GM23338 (cell line): ENCODE results near the gene DST. TPM values are rescaled to one million over a fixed set of nuclear protein-coding genes. Genes with fewer than 3 reads are reported as not detected.
A peak's percentile ranks its signal among the peaks of the same experiment; 100 is the strongest.

Experiments used
- ATAC-seq: fragments of 200-7000 bp; cut with Tn5 transposase; 3 replicates; pipeline ENCODE4 v1.9.1; 2020
- DNase-seq: peaks from one replicate; pipeline ENCODE4 v3.0.0-alpha.2; 2015; ENCODE audit warnings: low spot score
- H2AFZ ChIP-seq: fragments of 200-600 bp; sonication (generic); 2 replicates; pipeline ENCODE4 v1.8.0; 2016; ENCODE audit warnings: antibody characterized with exemption, mild to moderate bottlenecking, moderate library complexity
- H3F3A ChIP-seq: fragments of 200-600 bp; sonication (generic); replicated peaks from 2 replicates; pipeline ENCODE4 v1.8.0; 2017; ENCODE audit warnings: antibody characterized with exemption, mixed run types, low read depth
- H3K27ac ChIP-seq: fragments of 200-600 bp; sonication (generic); 2 replicates; pipeline ENCODE4 v1.6.1; 2016; ENCODE audit warnings: low read depth
- H3K27me3 ChIP-seq: fragments of 200-600 bp; sonication (generic); 2 replicates; pipeline ENCODE4 v1.8.0; 2016; ENCODE audit warnings: mild to moderate bottlenecking, mixed run types, moderate library complexity; ENCODE audit not compliant: insufficient read depth
- H3K36me3 ChIP-seq: fragments of 200-600 bp; sonication (generic); 2 replicates; pipeline ENCODE4 v1.8.0; 2016; ENCODE audit warnings: mild to moderate bottlenecking; ENCODE audit not compliant: insufficient read depth
- H3K4me1 ChIP-seq: fragments of 200-600 bp; sonication (generic); 2 replicates; pipeline ENCODE4 v1.8.0; 2016; ENCODE audit warnings: mild to moderate bottlenecking, moderate library complexity; ENCODE audit not compliant: insufficient read depth
- H3K4me2 ChIP-seq: fragments of 200-600 bp; sonication (generic); 2 replicates; pipeline ENCODE4 v1.7.1; 2017; ENCODE audit warnings: mixed run types
- H3K4me3 ChIP-seq: fragments of 200-600 bp; sonication (generic); 2 replicates; pipeline ENCODE4 v1.6.1; 2016; ENCODE audit warnings: mixed run types
- H3K79me2 ChIP-seq: fragments of 200-600 bp; sonication (generic); replicated peaks from 2 replicates; pipeline ENCODE4 v1.8.0; 2017; ENCODE audit warnings: mild to moderate bottlenecking; ENCODE audit not compliant: insufficient read depth
- H3K9me2 ChIP-seq: fragments of 200-600 bp; sonication (generic); 2 replicates; pipeline ENCODE4 v1.8.0; 2017; ENCODE audit not compliant: insufficient read depth
- H4K20me1 ChIP-seq: fragments of 200-600 bp; sonication (generic); replicated peaks from 2 replicates; pipeline ENCODE4 v1.8.0; 2017; ENCODE audit warnings: mild to moderate bottlenecking; ENCODE audit not compliant: insufficient read depth
- H3K27ac Mint-ChIP-seq: 2 replicates; pipeline ENCODE4 v1.8.0; 2020; ENCODE audit warnings: inconsistent platforms, mild to moderate bottlenecking, moderate library complexity, mixed read lengths
- H3K27me3 Mint-ChIP-seq: 3 replicates; pipeline ENCODE4 v1.8.0; 2022; ENCODE audit warnings: low read depth, mild to moderate bottlenecking, moderate library complexity, mixed read lengths, inconsistent platforms; ENCODE audit not compliant: insufficient read depth, poor library complexity
- H3K36me3 Mint-ChIP-seq: 3 replicates; pipeline ENCODE4 v1.8.0; 2021; ENCODE audit warnings: low read depth, mild to moderate bottlenecking, inconsistent platforms, moderate library complexity, mixed read lengths
- H3K4me1 Mint-ChIP-seq: 3 replicates; pipeline ENCODE4 v1.8.0; 2020; ENCODE audit warnings: mild to moderate bottlenecking, inconsistent platforms, mixed read lengths
- H3K4me3 Mint-ChIP-seq: 3 replicates; pipeline ENCODE4 v1.8.0; 2021; ENCODE audit warnings: moderate library complexity, mild to moderate bottlenecking, inconsistent platforms, mixed read lengths
- H3K9me3 Mint-ChIP-seq: 3 replicates; pipeline ENCODE4 v1.8.0; 2020; ENCODE audit warnings: moderate library complexity, mild to moderate bottlenecking, inconsistent platforms, mixed read lengths
- CREB1 ChIP-seq: fragments of 250-450 bp; sonication (Bioruptor Pico); IDR thresholded peaks from 2 replicates; pipeline ENCODE4 v1.5.0; 2020; ENCODE audit warnings: low read depth, mild to moderate bottlenecking, moderate library complexity
- EZH2phosphoT487 ChIP-seq: fragments of 200-600 bp; sonication (generic); IDR thresholded peaks from one replicate; pipeline ENCODE4 v1.8.1; 2018; ENCODE audit warnings: antibody characterized with exemption; ENCODE audit not compliant: unreplicated experiment
- JUNB ChIP-seq: IDR thresholded peaks from one replicate; pipeline ENCODE4 v1.6.1; 2016; ENCODE audit warnings: antibody characterized with exemption; ENCODE audit not compliant: unreplicated experiment
- NANOG ChIP-seq: IDR thresholded peaks from 2 replicates; pipeline ENCODE4 v1.6.1; 2016; ENCODE audit warnings: antibody characterized with exemption, borderline replicate concordance
- POLR2AphosphoS5 ChIP-seq: IDR thresholded peaks from 2 replicates; pipeline ENCODE4 v1.6.1; 2016; ENCODE audit warnings: antibody characterized with exemption, low read depth
- STAT1 ChIP-seq: IDR thresholded peaks from one replicate; pipeline ENCODE4 v1.6.1; 2016; ENCODE audit warnings: antibody characterized with exemption; ENCODE audit not compliant: unreplicated experiment
- ZNF114 ChIP-seq: fragments of 250-450 bp; sonication (Bioruptor Pico); IDR thresholded peaks from 2 replicates; pipeline ENCODE4 v1.5.0; 2020; ENCODE audit warnings: mild to moderate bottlenecking, moderate library complexity
- ZNF331 ChIP-seq: fragments of 250-450 bp; sonication (Bioruptor Pico); IDR thresholded peaks from 2 replicates; pipeline ENCODE4 v1.5.0; 2020; ENCODE audit warnings: low read depth, mild to moderate bottlenecking, moderate library complexity
- long read RNA-seq: library from polyadenylated mRNA; unstranded; transcript quantifications from one replicate; pipeline ENCODE4 v2.0.0, GENCODE V29; 2020; ENCODE audit not compliant: unreplicated experiment
- polyA plus RNA-seq: library from polyadenylated mRNA; unstranded; fragments of >200 nt; fragmentation: Nextera tagmentation; extraction: Ambion mirVana; gene quantifications from 2 replicates; pipeline ENCODE4 v1.2.1, GENCODE V29; 2016
- total RNA-seq: library from RNA; depleted of rRNA; stranded (reverse); fragments of >200 nt; shearing (Covaris generic); gene quantifications from 2 replicates; pipeline ENCODE4 v1.2.3, GENCODE V29; 2014; rRNA removed
- TF ChIP-seq, protein P1 (sequence below): IDR thresholded peaks from 2 replicates; pipeline ENCODE4 v1.6.1; 2016; ENCODE audit warnings: antibody characterized with exemption
- TF ChIP-seq, protein P2 (sequence below): IDR thresholded peaks from one replicate; pipeline ENCODE4 v1.6.1; 2018; ENCODE audit warnings: antibody characterized with exemption; ENCODE audit not compliant: unreplicated experiment
- TF ChIP-seq, protein P3 (sequence below), 2 experiments: fragments of 200-600 bp in 1 of 2; sonication (generic) in 1 of 2; conservative IDR thresholded peaks; 2 replicates each; pipeline versions ENCODE4 v1.5.1 to v1.6.1; 2016 to 2017; ENCODE audit warnings: antibody characterized with exemption in 2 of 2, low read depth in 2 of 2, mild to moderate bottlenecking in 2 of 2, moderate library complexity in 1 of 2

The DST gene
- total RNA-seq, result 159 and 188 TPM in 2 replicates
- polyA plus RNA-seq, result 59.6 and 88.7 TPM in 2 replicates
- long read RNA-seq, partial matches to known transcripts, result 11 of 21 reads
- long read RNA-seq, other reads (novel, unspliced or antisense), result 8 of 21 reads

DNA sequence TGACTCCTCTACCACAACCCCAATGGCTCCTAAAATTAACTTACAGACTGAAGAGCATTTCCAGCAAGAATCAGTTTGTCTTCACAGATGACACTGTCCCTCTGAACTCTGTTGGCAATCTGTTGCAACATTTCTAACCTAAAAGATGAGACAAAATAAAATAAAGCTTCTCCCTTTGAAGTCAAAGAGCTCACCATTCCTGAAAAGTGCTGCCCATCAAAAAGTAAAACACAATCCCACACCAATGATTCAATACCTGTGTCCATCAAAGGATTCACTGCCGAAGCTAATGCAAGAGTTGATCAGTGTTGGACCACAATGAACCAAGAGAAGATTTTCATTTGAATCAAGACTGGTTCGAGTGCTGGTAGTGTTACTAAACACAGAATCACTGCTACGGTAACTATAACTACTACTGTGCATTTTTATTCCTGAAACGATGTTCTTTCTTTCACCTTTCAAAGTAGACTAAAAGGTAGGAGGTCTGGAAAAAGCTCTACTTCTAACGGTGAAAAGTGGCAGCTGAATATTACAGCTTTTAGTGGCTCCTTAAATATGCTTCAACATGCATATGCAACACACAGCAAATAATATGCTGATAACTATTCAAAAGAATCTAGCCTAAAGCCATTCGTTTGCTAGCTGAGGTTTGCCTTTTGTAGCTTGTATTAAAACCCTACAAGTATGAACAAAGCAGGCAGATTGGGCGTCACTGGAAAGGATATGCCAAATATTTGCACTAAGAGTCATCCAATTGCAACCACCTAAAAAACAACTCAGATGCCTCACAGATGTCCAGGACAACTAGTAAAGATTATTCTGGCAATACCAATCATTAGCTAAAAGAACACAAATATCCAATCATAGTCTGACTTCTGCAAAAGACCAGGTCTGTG, at the start of gene DST:
Gene DST (minus strand): TSS at position 524 of the 896 bp plus-strand sequence.
- Mint-ChIP-seq H3K27ac (peak within 1 kb of the TSS; percentile 49; the same call in 1 of the 2 replicates), H3K9me3 (no peaks in the 10 kb centered on the region), H3K4me3 (no peak within 1 kb of the TSS), H3K27me3 (peaks cover 2% of the 10 kb centered on the region), H3K36me3 (peaks cover 35% of the 10 kb centered on the region), H3K4me1 (no peaks in the 10 kb centered on the region)
- DNase-seq, result no peak
- no peak for ATAC-seq
- Histone ChIP-seq H3K36me3 (peaks cover 10% of the 10 kb centered on the region; the same call in 1 of the 2 replicates), H3K27ac (0 out of 2 replicates have a peak within 1 kb of the TSS, but pooled peaks have one; percentile 3), H4K20me1 (no peaks in the 10 kb centered on the region), H3K27me3 (no peaks in the 10 kb centered on the region), H3K4me3 (no peak within 1 kb of the TSS), H2AFZ (no peak within 1 kb of the TSS), H3F3A (no peaks in the 10 kb centered on the region), H3K4me1 (no peaks in the 10 kb centered on the region), H3K4me2 (no peak within 1 kb of the TSS), H3K79me2 (no peaks in the 10 kb centered on the region), H3K9me2 (no peaks in the 10 kb centered on the region)
- no peak for TF ChIP-seq ZNF114

DNA sequence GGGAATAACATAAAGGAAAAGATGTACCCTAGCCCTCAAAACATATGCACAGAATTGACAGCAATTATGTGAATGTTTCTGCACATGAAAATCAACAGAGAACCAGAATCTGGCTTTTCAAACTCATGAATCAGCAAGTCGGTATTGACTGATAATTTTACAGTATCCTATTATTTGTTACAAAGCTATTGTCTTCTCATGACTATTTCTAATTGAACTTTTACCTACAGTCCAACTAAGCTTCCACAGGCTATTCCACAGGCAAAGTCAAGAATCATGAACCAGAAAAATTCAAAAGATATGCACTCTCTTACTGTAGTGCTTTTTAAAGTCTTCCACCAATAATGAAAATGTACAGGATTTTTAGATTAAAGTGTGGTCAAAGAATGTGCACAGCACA, 49.1 kb upstream of the DST start:
- Histone ChIP-seq H3K79me2 (peaks cover 6% of the 10 kb centered on the region), H3K4me1 (peaks cover 18% of the 10 kb centered on the region; the same call in 1 of the 2 replicates), H3F3A (no peaks in the 10 kb centered on the region), H3K27me3 (no peaks in the 10 kb centered on the region), H3K4me3 (no peak overlapping the region), H3K36me3 (no peaks in the 10 kb centered on the region), H3K9me2 (no peaks in the 10 kb centered on the region), H3K27ac (no peak overlapping the region), H2AFZ (no peak overlapping the region), H4K20me1 (0 out of 2 replicates have a peak, but pooled peaks cover 2% of the 10 kb centered on the region), H3K4me2 (no peak overlapping the region)
- no peak for ATAC-seq
- Mint-ChIP-seq H3K27ac (no peak overlapping the region), H3K9me3 (no peaks in the 10 kb centered on the region), H3K4me1 (peaks cover 40% of the 10 kb centered on the region), H3K4me3 (no peak overlapping the region), H3K36me3 (peaks cover 12% of the 10 kb centered on the region), H3K27me3 (no peaks in the 10 kb centered on the region)
- DNase-seq, result no peak
- TF ChIP-seq ZNF331 (CRISPR knock-in tag) (no peak), STAT1 (no peak), EZH2phosphoT487 (no peak), CREB1 (CRISPR knock-in tag) (no peak), NANOG (no peak), JUNB (no peak), ZNF114 (no peak), POLR2AphosphoS5 (no peak)
- TF ChIP-seq, protein P1, sequence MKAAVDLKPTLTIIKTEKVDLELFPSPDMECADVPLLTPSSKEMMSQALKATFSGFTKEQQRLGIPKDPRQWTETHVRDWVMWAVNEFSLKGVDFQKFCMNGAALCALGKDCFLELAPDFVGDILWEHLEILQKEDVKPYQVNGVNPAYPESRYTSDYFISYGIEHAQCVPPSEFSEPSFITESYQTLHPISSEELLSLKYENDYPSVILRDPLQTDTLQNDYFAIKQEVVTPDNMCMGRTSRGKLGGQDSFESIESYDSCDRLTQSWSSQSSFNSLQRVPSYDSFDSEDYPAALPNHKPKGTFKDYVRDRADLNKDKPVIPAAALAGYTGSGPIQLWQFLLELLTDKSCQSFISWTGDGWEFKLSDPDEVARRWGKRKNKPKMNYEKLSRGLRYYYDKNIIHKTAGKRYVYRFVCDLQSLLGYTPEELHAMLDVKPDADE, result no peak
- TF ChIP-seq, protein P2, sequence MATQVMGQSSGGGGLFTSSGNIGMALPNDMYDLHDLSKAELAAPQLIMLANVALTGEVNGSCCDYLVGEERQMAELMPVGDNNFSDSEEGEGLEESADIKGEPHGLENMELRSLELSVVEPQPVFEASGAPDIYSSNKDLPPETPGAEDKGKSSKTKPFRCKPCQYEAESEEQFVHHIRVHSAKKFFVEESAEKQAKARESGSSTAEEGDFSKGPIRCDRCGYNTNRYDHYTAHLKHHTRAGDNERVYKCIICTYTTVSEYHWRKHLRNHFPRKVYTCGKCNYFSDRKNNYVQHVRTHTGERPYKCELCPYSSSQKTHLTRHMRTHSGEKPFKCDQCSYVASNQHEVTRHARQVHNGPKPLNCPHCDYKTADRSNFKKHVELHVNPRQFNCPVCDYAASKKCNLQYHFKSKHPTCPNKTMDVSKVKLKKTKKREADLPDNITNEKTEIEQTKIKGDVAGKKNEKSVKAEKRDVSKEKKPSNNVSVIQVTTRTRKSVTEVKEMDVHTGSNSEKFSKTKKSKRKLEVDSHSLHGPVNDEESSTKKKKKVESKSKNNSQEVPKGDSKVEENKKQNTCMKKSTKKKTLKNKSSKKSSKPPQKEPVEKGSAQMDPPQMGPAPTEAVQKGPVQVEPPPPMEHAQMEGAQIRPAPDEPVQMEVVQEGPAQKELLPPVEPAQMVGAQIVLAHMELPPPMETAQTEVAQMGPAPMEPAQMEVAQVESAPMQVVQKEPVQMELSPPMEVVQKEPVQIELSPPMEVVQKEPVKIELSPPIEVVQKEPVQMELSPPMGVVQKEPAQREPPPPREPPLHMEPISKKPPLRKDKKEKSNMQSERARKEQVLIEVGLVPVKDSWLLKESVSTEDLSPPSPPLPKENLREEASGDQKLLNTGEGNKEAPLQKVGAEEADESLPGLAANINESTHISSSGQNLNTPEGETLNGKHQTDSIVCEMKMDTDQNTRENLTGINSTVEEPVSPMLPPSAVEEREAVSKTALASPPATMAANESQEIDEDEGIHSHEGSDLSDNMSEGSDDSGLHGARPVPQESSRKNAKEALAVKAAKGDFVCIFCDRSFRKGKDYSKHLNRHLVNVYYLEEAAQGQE, result no peak
- TF ChIP-seq, protein P3, sequence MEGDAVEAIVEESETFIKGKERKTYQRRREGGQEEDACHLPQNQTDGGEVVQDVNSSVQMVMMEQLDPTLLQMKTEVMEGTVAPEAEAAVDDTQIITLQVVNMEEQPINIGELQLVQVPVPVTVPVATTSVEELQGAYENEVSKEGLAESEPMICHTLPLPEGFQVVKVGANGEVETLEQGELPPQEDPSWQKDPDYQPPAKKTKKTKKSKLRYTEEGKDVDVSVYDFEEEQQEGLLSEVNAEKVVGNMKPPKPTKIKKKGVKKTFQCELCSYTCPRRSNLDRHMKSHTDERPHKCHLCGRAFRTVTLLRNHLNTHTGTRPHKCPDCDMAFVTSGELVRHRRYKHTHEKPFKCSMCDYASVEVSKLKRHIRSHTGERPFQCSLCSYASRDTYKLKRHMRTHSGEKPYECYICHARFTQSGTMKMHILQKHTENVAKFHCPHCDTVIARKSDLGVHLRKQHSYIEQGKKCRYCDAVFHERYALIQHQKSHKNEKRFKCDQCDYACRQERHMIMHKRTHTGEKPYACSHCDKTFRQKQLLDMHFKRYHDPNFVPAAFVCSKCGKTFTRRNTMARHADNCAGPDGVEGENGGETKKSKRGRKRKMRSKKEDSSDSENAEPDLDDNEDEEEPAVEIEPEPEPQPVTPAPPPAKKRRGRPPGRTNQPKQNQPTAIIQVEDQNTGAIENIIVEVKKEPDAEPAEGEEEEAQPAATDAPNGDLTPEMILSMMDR (conservative IDR thresholded peaks at IDR 0.05; ENCODE audit: low read depth in 2 of 2), result no peak
